ENCODE results near the gene DSTN.

DSTN gene

GRCh38 chr20:17562804-17563305, 7.0 kb upstream of the DSTN start:
- H3K9me3 ChIP-seq, result no peaks in the 10 kb centered on the region
- TF ChIP-seq, protein P1, sequence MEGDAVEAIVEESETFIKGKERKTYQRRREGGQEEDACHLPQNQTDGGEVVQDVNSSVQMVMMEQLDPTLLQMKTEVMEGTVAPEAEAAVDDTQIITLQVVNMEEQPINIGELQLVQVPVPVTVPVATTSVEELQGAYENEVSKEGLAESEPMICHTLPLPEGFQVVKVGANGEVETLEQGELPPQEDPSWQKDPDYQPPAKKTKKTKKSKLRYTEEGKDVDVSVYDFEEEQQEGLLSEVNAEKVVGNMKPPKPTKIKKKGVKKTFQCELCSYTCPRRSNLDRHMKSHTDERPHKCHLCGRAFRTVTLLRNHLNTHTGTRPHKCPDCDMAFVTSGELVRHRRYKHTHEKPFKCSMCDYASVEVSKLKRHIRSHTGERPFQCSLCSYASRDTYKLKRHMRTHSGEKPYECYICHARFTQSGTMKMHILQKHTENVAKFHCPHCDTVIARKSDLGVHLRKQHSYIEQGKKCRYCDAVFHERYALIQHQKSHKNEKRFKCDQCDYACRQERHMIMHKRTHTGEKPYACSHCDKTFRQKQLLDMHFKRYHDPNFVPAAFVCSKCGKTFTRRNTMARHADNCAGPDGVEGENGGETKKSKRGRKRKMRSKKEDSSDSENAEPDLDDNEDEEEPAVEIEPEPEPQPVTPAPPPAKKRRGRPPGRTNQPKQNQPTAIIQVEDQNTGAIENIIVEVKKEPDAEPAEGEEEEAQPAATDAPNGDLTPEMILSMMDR (IDR thresholded peaks at IDR 0.05), result no peak
- H3K27ac ChIP-seq, result no peak overlapping the region
- no peak overlapping the region for H3K4me3 ChIP-seq (ENCODE audit: low read depth in 1 of 2, low read length in 1 of 2)
- peaks cover 15% of the 10 kb centered on the region for H3K27me3 ChIP-seq
- H3K4me1 ChIP-seq (ENCODE audit: control insufficient read depth in 1 of 2, insufficient read depth in 1 of 2, low read depth in 1 of 2, low read length in 1 of 2), result no peaks in the 10 kb centered on the region
- no peaks in the 10 kb centered on the region for H3K36me3 ChIP-seq

DNA sequence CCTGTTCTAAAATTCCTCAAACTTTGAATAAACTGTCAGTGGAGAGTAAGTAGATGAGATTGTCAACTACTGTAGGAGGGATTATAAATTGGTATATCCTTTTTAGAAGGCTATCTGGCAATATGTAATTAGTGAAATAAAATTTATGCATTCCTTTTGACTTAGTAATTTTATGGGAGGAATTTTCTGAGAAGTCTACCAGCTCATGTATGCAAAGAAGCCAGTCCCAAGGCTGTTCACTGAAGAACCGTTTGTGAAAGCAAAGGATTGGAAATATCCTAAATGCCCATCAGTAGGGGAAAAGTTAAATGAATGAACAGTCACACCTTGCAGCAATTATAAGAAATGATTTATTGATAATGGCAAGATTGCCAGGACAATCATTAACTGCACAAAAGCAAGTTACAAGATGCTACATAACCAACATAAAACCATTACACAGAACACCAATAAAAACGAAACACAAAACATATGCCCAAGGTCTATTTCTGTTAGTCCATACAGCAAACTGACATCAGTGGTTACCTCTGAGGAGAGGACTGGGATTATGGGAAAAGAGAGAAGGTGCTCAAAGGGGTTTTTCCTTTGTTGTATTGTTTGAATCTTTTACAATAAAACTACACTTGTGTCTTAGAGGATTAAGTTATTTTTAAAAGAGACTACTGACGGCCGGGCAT, 4.6 kb upstream of the DSTN start:
- Histone ChIP-seq H3K4me1 (ENCODE audit: control insufficient read depth in 1 of 2, insufficient read depth in 1 of 2, low read depth in 1 of 2, low read length in 1 of 2) (peaks cover 0 to 6% of the 10 kb centered on the region in 2 experiments), H3K36me3 (no peaks in the 10 kb centered on the region), H3K9me3 (no peaks in the 10 kb centered on the region), H3K4me3 (ENCODE audit: low read depth in 1 of 2, low read length in 1 of 2) (no peak overlapping the region), H3K27ac (no peak overlapping the region), H3K27me3 (peaks cover 33% of the 10 kb centered on the region)
- TF ChIP-seq, protein P1 (IDR thresholded peaks at IDR 0.05), result no peak

DNA sequence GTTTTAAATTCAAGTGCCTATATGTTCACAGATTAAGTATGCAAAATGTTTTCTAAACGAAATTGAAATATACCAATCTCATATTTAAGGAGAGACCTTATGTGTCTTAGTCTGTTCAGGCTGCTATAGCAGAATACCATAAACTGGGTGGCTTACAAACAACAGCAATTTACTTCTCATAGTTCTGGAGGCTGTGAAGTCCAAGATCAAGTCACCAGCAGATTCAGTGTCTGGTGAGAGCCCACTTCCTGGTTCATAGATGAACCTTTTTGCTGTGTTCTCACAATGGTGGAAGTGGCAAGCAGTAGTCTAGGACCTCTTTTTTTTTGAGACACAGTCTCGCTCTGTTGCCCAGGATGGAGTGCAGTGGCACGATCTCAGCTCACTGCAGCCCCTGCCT, 3.5 kb upstream of the DSTN start:
- Histone ChIP-seq H3K36me3 (no peaks in the 10 kb centered on the region), H3K27ac (no peak overlapping the region), H3K4me3 (ENCODE audit: low read depth in 1 of 2, low read length in 1 of 2) (no peak overlapping the region), H3K27me3 (peaks cover 38% of the 10 kb centered on the region), H3K9me3 (no peaks in the 10 kb centered on the region), H3K4me1 (ENCODE audit: control insufficient read depth in 1 of 2, insufficient read depth in 1 of 2, low read depth in 1 of 2, low read length in 1 of 2) (peaks cover 9 to 14% of the 10 kb centered on the region in 2 experiments)
- TF ChIP-seq, protein P1 (IDR thresholded peaks at IDR 0.05), result no peak

DNA sequence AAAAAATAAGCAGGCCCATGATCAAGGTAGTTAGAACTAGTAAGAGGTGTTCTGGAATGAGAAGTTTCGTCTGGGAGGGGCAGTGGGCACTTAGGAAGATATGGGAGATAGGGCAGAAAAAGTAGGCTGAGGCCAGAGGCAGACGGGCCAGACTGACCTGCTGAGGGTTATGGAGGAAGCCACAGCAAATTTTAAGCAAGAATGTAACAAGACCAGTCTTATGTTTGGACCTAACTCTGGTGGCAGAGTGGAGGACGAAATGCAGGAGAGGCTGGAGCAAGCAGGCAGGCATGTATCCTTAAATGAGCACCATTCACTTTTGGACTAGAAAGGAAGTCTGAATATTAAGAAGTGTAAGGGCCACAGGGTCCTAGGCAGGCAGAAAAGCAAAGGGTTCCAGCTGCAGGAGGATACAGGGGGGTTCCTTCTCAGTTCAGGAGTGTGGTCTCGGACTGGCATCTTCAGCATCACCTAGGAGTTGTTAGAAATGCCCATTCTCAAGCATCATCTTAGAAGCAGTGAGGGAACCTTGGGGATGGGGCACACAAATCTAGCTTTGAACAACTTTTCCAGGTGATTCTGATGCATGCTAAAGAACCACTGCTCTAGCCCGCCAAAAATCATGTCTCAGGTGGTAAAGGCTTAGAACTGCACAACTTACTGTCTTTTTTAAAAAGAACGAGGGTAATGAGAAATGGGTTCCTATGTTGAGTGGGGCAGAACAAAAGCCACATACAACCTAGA, 1.7 kb upstream of the DSTN start:
- TF ChIP-seq, protein P1 (IDR thresholded peaks at IDR 0.05), result no peak
- Histone ChIP-seq H3K36me3 (no peaks in the 10 kb centered on the region), H3K27ac (no peak overlapping the region), H3K9me3 (no peaks in the 10 kb centered on the region), H3K4me3 (ENCODE audit: low read depth in 1 of 2, low read length in 1 of 2) (no peak overlapping the region), H3K27me3 (peaks cover 38% of the 10 kb centered on the region), H3K4me1 (ENCODE audit: control insufficient read depth in 1 of 2, insufficient read depth in 1 of 2, low read depth in 1 of 2, low read length in 1 of 2) (peaks cover 9 to 14% of the 10 kb centered on the region in 2 experiments)

GRCh38 chr20:17568972-17569521, 828 bp upstream of the DSTN start:
- Histone ChIP-seq H3K4me3 (ENCODE audit: low read depth in 1 of 2, low read length in 1 of 2) (peak overlapping the region; percentile 76 to 95), H3K4me1 (ENCODE audit: control insufficient read depth in 1 of 2, insufficient read depth in 1 of 2, low read depth in 1 of 2, low read length in 1 of 2) (peaks cover 9 to 14% of the 10 kb centered on the region in 2 experiments), H3K27ac (no peak overlapping the region), H3K9me3 (no peaks in the 10 kb centered on the region), H3K36me3 (no peaks in the 10 kb centered on the region), H3K27me3 (peaks cover 38% of the 10 kb centered on the region)
- TF ChIP-seq, protein P1 (IDR thresholded peaks at IDR 0.05), result no peak
